IMR-90 (cell line): ENCODE results near the gene H2AZ1. TPM values are rescaled to one million over a fixed set of nuclear protein-coding genes. Genes with fewer than 3 reads are reported as not detected.

Experiments used
- ATAC-seq: fragments of 200-7000 bp; cut with Tn5 transposase; 2 replicates; pipeline ENCODE4 v1.9.1; 2020; ENCODE audit warnings: low read depth, mild to moderate bottlenecking, moderate library complexity
- BruUV-seq: library from RNA; stranded (reverse); fragments of 400-500 nt; replicated peaks from 2 replicates; lab custom pipeline; 2021; lab: Mats Ljungman, UMichigan
- CTCF ChIA-PET: fragments of 300-600 bp; formaldehyde crosslinking; extraction: SDS; loops from one replicate; lab custom pipeline; 2021; ENCODE audit warnings: antibody characterized with exemption; lab: Yijun Ruan, JAX
- POLR2A ChIA-PET: fragments of 300-600 bp; sonication (Branson Sonifier 250); formaldehyde crosslinking; loops from one replicate; lab custom pipeline; 2022; ENCODE audit warnings: antibody characterized with exemption; ENCODE audit not compliant: unreplicated experiment; lab: Charles Lee
- DNase-seq: peaks from one replicate; pipeline ENCODE4 v3.0.0; 2013
- H2AFZ ChIP-seq: replicated peaks from 2 replicates; pipeline ENCODE3; 2013; ENCODE audit warnings: low read length, mild to moderate bottlenecking; ENCODE audit not compliant: poor library complexity
- H2AK5ac ChIP-seq: 2 replicates; pipeline ENCODE4 v1.6.1; 2013; ENCODE audit warnings: low read depth, low read length, inconsistent platforms
- H2AK9ac ChIP-seq: replicated peaks from 2 replicates; pipeline ENCODE3; 2013; ENCODE audit warnings: mild to moderate bottlenecking, low read depth, low read length, moderate library complexity; ENCODE audit not compliant: poor library complexity
- H2BK120ac ChIP-seq: 2 replicates; pipeline ENCODE4 v1.6.1; 2013; ENCODE audit warnings: low read depth, low read length, inconsistent platforms
- H2BK15ac ChIP-seq: 3 replicates; pipeline ENCODE4 v1.6.1; 2013; ENCODE audit warnings: low read depth, low read length, inconsistent platforms
- H2BK20ac ChIP-seq: 2 replicates; pipeline ENCODE4 v1.6.1; 2013; ENCODE audit warnings: low read depth, mild to moderate bottlenecking, inconsistent platforms, low read length, moderate library complexity
- H2BK5ac ChIP-seq: 2 replicates; pipeline ENCODE4 v1.6.1; 2013; ENCODE audit warnings: mild to moderate bottlenecking, low read depth, low read length, inconsistent platforms; ENCODE audit not compliant: poor library complexity, severe bottlenecking
- H3K14ac ChIP-seq: replicated peaks from 2 replicates; pipeline ENCODE4 v1.6.1; 2013; ENCODE audit warnings: low read depth, low read length, inconsistent platforms
- H3K18ac ChIP-seq: 2 replicates; pipeline ENCODE4 v1.6.1; 2013; ENCODE audit warnings: low read depth, low read length, control low read depth
- H3K23ac ChIP-seq: 2 replicates; pipeline ENCODE4 v1.6.1; 2013; ENCODE audit warnings: low read depth, low read length, inconsistent platforms
- H3K27ac ChIP-seq: 2 replicates; pipeline ENCODE4 v1.5.1; 2013; ENCODE audit warnings: mild to moderate bottlenecking, control low read depth, low read length; ENCODE audit not compliant: insufficient read depth
- H3K27me3 ChIP-seq: 2 replicates; pipeline ENCODE4 v1.6.1; 2013; ENCODE audit warnings: low read length; ENCODE audit not compliant: control insufficient read depth, insufficient read depth
- H3K36me3 ChIP-seq: 2 replicates; pipeline ENCODE4 v1.6.1; 2013; ENCODE audit warnings: low read length, mixed read lengths; ENCODE audit not compliant: control insufficient read depth, insufficient read depth
- H3K4ac ChIP-seq: 2 replicates; pipeline ENCODE4 v1.6.1; 2013; ENCODE audit warnings: low read depth, low read length, inconsistent platforms
- H3K4me1 ChIP-seq: 2 replicates; pipeline ENCODE4 v1.6.1; 2013; ENCODE audit warnings: low read length, mixed read lengths; ENCODE audit not compliant: control insufficient read depth, insufficient read depth
- H3K4me2 ChIP-seq: 2 replicates; pipeline ENCODE4 v1.6.1; 2013; ENCODE audit warnings: low read depth, mild to moderate bottlenecking, control low read depth, low read length, moderate library complexity
- H3K4me3 ChIP-seq: 2 replicates; pipeline ENCODE4 v1.5.1; 2013; ENCODE audit warnings: low read depth, mild to moderate bottlenecking, control low read depth, low read length, moderate library complexity; ENCODE audit not compliant: insufficient read depth
- H3K56ac ChIP-seq: 2 replicates; pipeline ENCODE4 v1.6.1; 2013; ENCODE audit warnings: low read length, inconsistent platforms; ENCODE audit not compliant: insufficient read depth; ENCODE audit errors: extremely low read depth
- H3K79me1 ChIP-seq, 2 experiments: 2 replicates each; pipeline ENCODE4 v1.6.1; 2013; ENCODE audit warnings: low read length in 2 of 2, inconsistent platforms in 1 of 2, low read depth in 1 of 2
- H3K9ac ChIP-seq: 2 replicates; pipeline ENCODE4 v1.6.1; 2013; ENCODE audit warnings: low read depth, low read length, control low read depth
- H3K9me1 ChIP-seq: 2 replicates; pipeline ENCODE4 v1.6.1; 2013; ENCODE audit warnings: low read length, inconsistent platforms; ENCODE audit not compliant: insufficient read depth
- H3K9me3 ChIP-seq: 2 replicates; pipeline ENCODE4 v1.6.1; 2013; ENCODE audit warnings: low read length; ENCODE audit not compliant: control insufficient read depth, insufficient read depth
- H4K20me1 ChIP-seq: 2 replicates; pipeline ENCODE4 v1.6.1; 2013; ENCODE audit warnings: low read length, inconsistent platforms; ENCODE audit not compliant: insufficient read depth
- H4K5ac ChIP-seq: 2 replicates; pipeline ENCODE4 v1.6.1; 2013; ENCODE audit warnings: mild to moderate bottlenecking, low read depth, low read length, control low read depth
- H4K8ac ChIP-seq, 2 experiments: 2 replicates each; pipeline ENCODE4 v1.6.1; 2013; ENCODE audit warnings: low read depth in 2 of 2, low read length in 2 of 2, control low read depth in 1 of 2, inconsistent platforms in 1 of 2
- H4K91ac ChIP-seq: 2 replicates; pipeline ENCODE4 v1.6.1; 2013; ENCODE audit warnings: low read depth, low read length, inconsistent platforms; ENCODE audit not compliant: insufficient read depth
- CEBPB ChIP-seq: IDR thresholded peaks from 2 replicates; pipeline ENCODE4 v1.6.1; 2012; ENCODE audit warnings: low read depth, low read length, improper control_type of control experiment
- CHD1 ChIP-seq: IDR thresholded peaks from 2 replicates; pipeline ENCODE4 v1.6.1; 2012; ENCODE audit warnings: low read depth, low read length, improper control_type of control experiment
- CTCF ChIP-seq: conservative IDR thresholded peaks from 2 replicates; pipeline ENCODE4 v1.5.1; 2012; ENCODE audit warnings: mild to moderate bottlenecking, low read depth, low read length, improper control_type of control experiment
- ELK1 ChIP-seq: fragments of 150-350 bp; IDR thresholded peaks from 2 replicates; pipeline ENCODE4 v1.6.1; 2016; ENCODE audit warnings: low read depth, mild to moderate bottlenecking, low read length, moderate library complexity, borderline replicate concordance
- FOS ChIP-seq: fragments of 150-350 bp; IDR thresholded peaks from 2 replicates; pipeline ENCODE4 v1.6.1; 2016; ENCODE audit warnings: low read depth, low read length
- MAFK ChIP-seq: IDR thresholded peaks from 2 replicates; pipeline ENCODE4 v1.6.1; 2012; ENCODE audit warnings: low read depth, low read length, improper control_type of control experiment
- NFE2L2 ChIP-seq: fragments of 150-350 bp; IDR thresholded peaks from 2 replicates; pipeline ENCODE4 v1.6.1; 2016; ENCODE audit warnings: low read depth, mild to moderate bottlenecking, low read length
- POLR2A ChIP-seq: IDR thresholded peaks from 2 replicates; pipeline ENCODE4 v1.6.1; 2012; ENCODE audit warnings: mild to moderate bottlenecking, low read depth, low read length
- RAD21 ChIP-seq: IDR thresholded peaks from 2 replicates; pipeline ENCODE4 v1.6.1; 2012; ENCODE audit warnings: low read length, improper control_type of control experiment
- RCOR1 ChIP-seq: IDR thresholded peaks from 2 replicates; pipeline ENCODE4 v1.6.1; 2012; ENCODE audit warnings: mild to moderate bottlenecking, low read length, improper control_type of control experiment; ENCODE audit not compliant: insufficient replicate concordance
- RFX5 ChIP-seq: IDR thresholded peaks from 2 replicates; pipeline ENCODE4 v1.8.0; 2012; ENCODE audit warnings: low read depth, mild to moderate bottlenecking, low read length, moderate library complexity
- SMC3 ChIP-seq: fragments of 150-350 bp; IDR thresholded peaks from 2 replicates; pipeline ENCODE4 v1.6.1; 2016; ENCODE audit warnings: low read depth, mild to moderate bottlenecking, antibody characterized with exemption, low read length, moderate library complexity
- WGBS, 2 experiments: methylation state at CpG; one replicate each; pipeline versions ENCODE4 v1.1.5 to v1.1.7; 2013; ENCODE audit warnings: missing lambda C conversion rate in 2 of 2; ENCODE audit not compliant: insufficient read length in 1 of 2; ENCODE audit errors: extremely low coverage in 2 of 2; 5-methylcytosine and 5-hydroxymethylcytosine counted together
- dilution Hi-C: fragments of 300-500 bp; cut with HindIII; formaldehyde crosslinking; loops from one replicate; pipeline ENCODE4 v1.14.3; 2018; ENCODE audit warnings: low sequenced_read_pairs; ENCODE audit not compliant: unreplicated experiment
- in situ Hi-C: fragments of 300-500 bp; cut with MboI; formaldehyde crosslinking; loops from 3 replicates; pipeline ENCODE4 v1.14.3; 2019; ENCODE audit warnings: low sequenced_read_pairs, inconsistent platforms, mixed read lengths
- intact Hi-C: fragments of 100-400 bp; cut with micrococcal nuclease; formaldehyde crosslinking; loops from 2 replicates; pipeline ENCODE4 v1.10.0; 2022
- polyA plus RNA-seq, 3 experiments: library from polyadenylated mRNA; depleted of rRNA; stranded (reverse); fragments of >200 nt; gene quantifications; 2 replicates each; pipeline ENCODE4 v1.2.3, GENCODE V29; 2012; ENCODE audit warnings: low replicate concordance in 1 of 3
- total RNA-seq: library from RNA; depleted of rRNA; stranded (reverse); fragments of >200 nt; gene quantifications from 2 replicates; pipeline ENCODE4 v1.2.3, GENCODE V29; 2012

H2AZ1 gene
- total and polyA plus RNA-seq, 2 of the 4 experiments (the other 2 are of a cell fraction): 456 to 1,129 TPM

GRCh38 chr4:99949034-99949998 lies 759 bp downstream of the H2AZ1 start:
- peaks cover 4% of the 10 kb centered on the region; the same call in 1 of the 2 replicates for H3K36me3 ChIP-seq
- DNase-seq (peak; percentile 93), ATAC-seq (peak; percentile 8)
- H2BK120ac ChIP-seq: peak overlapping the region; percentile 21; the same call in 1 of the 2 replicates
- H3K4me2 ChIP-seq: peak overlapping the region; percentile 88
- peak overlapping the region; percentile 83 for H2BK5ac ChIP-seq
- H4K20me1 ChIP-seq: peaks cover 22% of the 10 kb centered on the region
- H4K5ac ChIP-seq: peak overlapping the region; percentile 66
- H4K91ac ChIP-seq: peak overlapping the region; percentile 73
- BruUV-seq: no TSS peak
- H3K14ac ChIP-seq: peak overlapping the region; percentile 86
- H3K56ac ChIP-seq: peak overlapping the region; percentile 78
- in situ Hi-C loops: loop anchor here (10.0 kb wide), 1 partner anchor 385 kb away; the partner anchor contains the start of gene TRMT10A
- peak overlapping the region; percentile 70 for H3K4me3 ChIP-seq
- H2BK20ac ChIP-seq: 0 out of 2 replicates have a peak overlapping the region, but pooled peaks have one; percentile 23
- H3K27ac ChIP-seq: peak overlapping the region; percentile 93
- H3K4me1 ChIP-seq: peaks cover 4% of the 10 kb centered on the region; the same call in 1 of the 2 replicates
- peak overlapping the region; percentile 87 for H3K23ac ChIP-seq
- H2AK9ac ChIP-seq: peak overlapping the region; percentile 96
- intact Hi-C loops: loop anchor here (1.0 to 5.0 kb wide), 5 partner anchors 55 to 388 kb away; partner anchors contain the start of gene LAMTOR3
- 0% methylated on average over 32 of the region's 98 CpGs; no CpG with 5 or more reads in 1 of the 2 experiments for WGBS, 2 experiments
- H3K9me3 ChIP-seq: no peaks in the 10 kb centered on the region
- no peaks in the 10 kb centered on the region for H3K27me3 ChIP-seq
- no peaks in the 10 kb centered on the region for H3K9me1 ChIP-seq
- peaks cover 12 to 24% of the 10 kb centered on the region in 2 experiments for H3K79me1 ChIP-seq
- ChIA-PET POLR2A (interaction anchor here (1.0 kb wide), 1 partner anchor 386 kb away, joined by 3 read pairs; the partner anchor contains the start of gene TRMT10A), CTCF (interaction anchor here (0.6 to 1.0 kb wide), 7 partner anchors 9 to 389 kb away, joined by 3 to 4 read pairs (median 3); no protein-coding TSS in a partner anchor)
- peak overlapping the region; percentile 67 for H3K18ac ChIP-seq
- peak overlapping the region; percentile 90 for H3K4ac ChIP-seq
- no peak overlapping the region for H2BK15ac ChIP-seq
- peak overlapping the region; percentile 66 for H2AFZ ChIP-seq
- peak overlapping the region; percentile 98 for H3K9ac ChIP-seq
- H2AK5ac ChIP-seq: peak overlapping the region; percentile 67
- H4K8ac ChIP-seq: peak overlapping the region; percentile 67 to 71
- dilution Hi-C loops: no loop called here
- TF ChIP-seq RFX5 (no peak), CEBPB (peak; percentile 96), FOS (no peak), MAFK (no peak), CHD1 (0 out of 2 replicates have a peak, but pooled peaks have one; percentile 57), SMC3 (peak; percentile 55), RCOR1 (no peak), POLR2A (no peak), CTCF (peak; percentile 91), NFE2L2 (no peak), ELK1 (no peak), RAD21 (peak; percentile 71)
